IMR-90 (cell line): ENCODE data around the gene MLLT3. TPM values are rescaled to one million over a fixed set of nuclear protein-coding genes. Genes with fewer than 3 reads are reported as not detected.

ENCODE experiments used
- ATAC-seq: fragments of 200-7000 bp; cut with Tn5 transposase; 2 replicates; pipeline ENCODE4 v1.9.1; 2020; ENCODE audit warnings: low read depth, mild to moderate bottlenecking, moderate library complexity
- BruUV-seq: library from RNA; stranded (reverse); fragments of 400-500 nt; replicated peaks from 2 replicates; lab custom pipeline; 2021; lab: Mats Ljungman, UMichigan
- CTCF ChIA-PET: fragments of 300-600 bp; formaldehyde crosslinking; extraction: SDS; loops from one replicate; lab custom pipeline; 2021; ENCODE audit warnings: antibody characterized with exemption; lab: Yijun Ruan, JAX
- POLR2A ChIA-PET: fragments of 300-600 bp; sonication (Branson Sonifier 250); formaldehyde crosslinking; loops from one replicate; lab custom pipeline; 2022; ENCODE audit warnings: antibody characterized with exemption; ENCODE audit not compliant: unreplicated experiment; lab: Charles Lee
- DNase-seq: peaks from one replicate; pipeline ENCODE4 v3.0.0; 2013
- H2AFZ ChIP-seq: replicated peaks from 2 replicates; pipeline ENCODE3; 2013; ENCODE audit warnings: low read length, mild to moderate bottlenecking; ENCODE audit not compliant: poor library complexity
- H2AK5ac ChIP-seq: 2 replicates; pipeline ENCODE4 v1.6.1; 2013; ENCODE audit warnings: low read depth, low read length, inconsistent platforms
- H2AK9ac ChIP-seq: replicated peaks from 2 replicates; pipeline ENCODE3; 2013; ENCODE audit warnings: mild to moderate bottlenecking, low read depth, low read length, moderate library complexity; ENCODE audit not compliant: poor library complexity
- H2BK120ac ChIP-seq: 2 replicates; pipeline ENCODE4 v1.6.1; 2013; ENCODE audit warnings: low read depth, low read length, inconsistent platforms
- H2BK15ac ChIP-seq: 3 replicates; pipeline ENCODE4 v1.6.1; 2013; ENCODE audit warnings: low read depth, low read length, inconsistent platforms
- H2BK20ac ChIP-seq: 2 replicates; pipeline ENCODE4 v1.6.1; 2013; ENCODE audit warnings: low read depth, mild to moderate bottlenecking, inconsistent platforms, low read length, moderate library complexity
- H2BK5ac ChIP-seq: 2 replicates; pipeline ENCODE4 v1.6.1; 2013; ENCODE audit warnings: mild to moderate bottlenecking, low read depth, low read length, inconsistent platforms; ENCODE audit not compliant: poor library complexity, severe bottlenecking
- H3K14ac ChIP-seq: replicated peaks from 2 replicates; pipeline ENCODE4 v1.6.1; 2013; ENCODE audit warnings: low read depth, low read length, inconsistent platforms
- H3K18ac ChIP-seq: 2 replicates; pipeline ENCODE4 v1.6.1; 2013; ENCODE audit warnings: low read depth, low read length, control low read depth
- H3K23ac ChIP-seq: 2 replicates; pipeline ENCODE4 v1.6.1; 2013; ENCODE audit warnings: low read depth, low read length, inconsistent platforms
- H3K27ac ChIP-seq: 2 replicates; pipeline ENCODE4 v1.5.1; 2013; ENCODE audit warnings: mild to moderate bottlenecking, control low read depth, low read length; ENCODE audit not compliant: insufficient read depth
- H3K27me3 ChIP-seq: 2 replicates; pipeline ENCODE4 v1.6.1; 2013; ENCODE audit warnings: low read length; ENCODE audit not compliant: control insufficient read depth, insufficient read depth
- H3K36me3 ChIP-seq: 2 replicates; pipeline ENCODE4 v1.6.1; 2013; ENCODE audit warnings: low read length, mixed read lengths; ENCODE audit not compliant: control insufficient read depth, insufficient read depth
- H3K4ac ChIP-seq: 2 replicates; pipeline ENCODE4 v1.6.1; 2013; ENCODE audit warnings: low read depth, low read length, inconsistent platforms
- H3K4me1 ChIP-seq: 2 replicates; pipeline ENCODE4 v1.6.1; 2013; ENCODE audit warnings: low read length, mixed read lengths; ENCODE audit not compliant: control insufficient read depth, insufficient read depth
- H3K4me2 ChIP-seq: 2 replicates; pipeline ENCODE4 v1.6.1; 2013; ENCODE audit warnings: low read depth, mild to moderate bottlenecking, control low read depth, low read length, moderate library complexity
- H3K4me3 ChIP-seq: 2 replicates; pipeline ENCODE4 v1.5.1; 2013; ENCODE audit warnings: low read depth, mild to moderate bottlenecking, control low read depth, low read length, moderate library complexity; ENCODE audit not compliant: insufficient read depth
- H3K56ac ChIP-seq: 2 replicates; pipeline ENCODE4 v1.6.1; 2013; ENCODE audit warnings: low read length, inconsistent platforms; ENCODE audit not compliant: insufficient read depth; ENCODE audit errors: extremely low read depth
- H3K79me1 ChIP-seq, 2 experiments: 2 replicates each; pipeline ENCODE4 v1.6.1; 2013; ENCODE audit warnings: low read length in 2 of 2, inconsistent platforms in 1 of 2, low read depth in 1 of 2
- H3K9ac ChIP-seq: 2 replicates; pipeline ENCODE4 v1.6.1; 2013; ENCODE audit warnings: low read depth, low read length, control low read depth
- H3K9me1 ChIP-seq: 2 replicates; pipeline ENCODE4 v1.6.1; 2013; ENCODE audit warnings: low read length, inconsistent platforms; ENCODE audit not compliant: insufficient read depth
- H3K9me3 ChIP-seq: 2 replicates; pipeline ENCODE4 v1.6.1; 2013; ENCODE audit warnings: low read length; ENCODE audit not compliant: control insufficient read depth, insufficient read depth
- H4K20me1 ChIP-seq: 2 replicates; pipeline ENCODE4 v1.6.1; 2013; ENCODE audit warnings: low read length, inconsistent platforms; ENCODE audit not compliant: insufficient read depth
- H4K5ac ChIP-seq: 2 replicates; pipeline ENCODE4 v1.6.1; 2013; ENCODE audit warnings: mild to moderate bottlenecking, low read depth, low read length, control low read depth
- H4K8ac ChIP-seq, 2 experiments: 2 replicates each; pipeline ENCODE4 v1.6.1; 2013; ENCODE audit warnings: low read depth in 2 of 2, low read length in 2 of 2, control low read depth in 1 of 2, inconsistent platforms in 1 of 2
- H4K91ac ChIP-seq: 2 replicates; pipeline ENCODE4 v1.6.1; 2013; ENCODE audit warnings: low read depth, low read length, inconsistent platforms; ENCODE audit not compliant: insufficient read depth
- MAFK ChIP-seq: IDR thresholded peaks from 2 replicates; pipeline ENCODE4 v1.6.1; 2012; ENCODE audit warnings: low read depth, low read length, improper control_type of control experiment
- USF2 ChIP-seq: fragments of 150-350 bp; IDR thresholded peaks from 2 replicates; pipeline ENCODE4 v1.6.1; 2017; ENCODE audit warnings: mild to moderate bottlenecking, antibody characterized with exemption, low read length, low read depth
- WGBS, 2 experiments: methylation state at CpG; one replicate each; pipeline versions ENCODE4 v1.1.5 to v1.1.7; 2013; ENCODE audit warnings: missing lambda C conversion rate in 2 of 2; ENCODE audit not compliant: insufficient read length in 1 of 2; ENCODE audit errors: extremely low coverage in 2 of 2; 5-methylcytosine and 5-hydroxymethylcytosine counted together
- dilution Hi-C: fragments of 300-500 bp; cut with HindIII; formaldehyde crosslinking; loops from one replicate; pipeline ENCODE4 v1.14.3; 2018; ENCODE audit warnings: low sequenced_read_pairs; ENCODE audit not compliant: unreplicated experiment
- in situ Hi-C: fragments of 300-500 bp; cut with MboI; formaldehyde crosslinking; loops from 3 replicates; pipeline ENCODE4 v1.14.3; 2019; ENCODE audit warnings: low sequenced_read_pairs, inconsistent platforms, mixed read lengths
- intact Hi-C: fragments of 100-400 bp; cut with micrococcal nuclease; formaldehyde crosslinking; loops from 2 replicates; pipeline ENCODE4 v1.10.0; 2022
- polyA plus RNA-seq, 3 experiments: library from polyadenylated mRNA; depleted of rRNA; stranded (reverse); fragments of >200 nt; gene quantifications; 2 replicates each; pipeline ENCODE4 v1.2.3, GENCODE V29; 2012; ENCODE audit warnings: low replicate concordance in 1 of 3
- total RNA-seq: library from RNA; depleted of rRNA; stranded (reverse); fragments of >200 nt; gene quantifications from 2 replicates; pipeline ENCODE4 v1.2.3, GENCODE V29; 2012

MLLT3 gene
- total and polyA plus RNA-seq, 2 of the 4 experiments (the other 2 are of a cell fraction), result 10.4 to 21.1 TPM

GRCh38 chr9:20557285-20557684, 65.0 kb downstream of the MLLT3 start:
- no peak overlapping the region for H3K4me3 ChIP-seq
- no TSS peak for BruUV-seq
- H3K9ac ChIP-seq, result no peak overlapping the region
- peaks cover 36 to 50% of the 10 kb centered on the region in 2 experiments for H3K79me1 ChIP-seq
- no peak overlapping the region for H2BK20ac ChIP-seq
- no peaks in the 10 kb centered on the region for H3K9me3 ChIP-seq
- in situ Hi-C loops, result no loop called here
- H2AK9ac ChIP-seq, result no peak overlapping the region
- no peaks in the 10 kb centered on the region for H3K36me3 ChIP-seq
- no peak overlapping the region for H4K5ac ChIP-seq
- no peak overlapping the region for H2BK120ac ChIP-seq
- no peak overlapping the region; the same call in 1 of the 2 replicates for H3K14ac ChIP-seq
- H2AFZ ChIP-seq, result no peak overlapping the region
- no peaks in the 10 kb centered on the region for H4K20me1 ChIP-seq
- no peak overlapping the region for H3K56ac ChIP-seq
- H3K4ac ChIP-seq, result no peak overlapping the region
- no peak overlapping the region; the same call in 1 of the 2 replicates for H4K91ac ChIP-seq
- 100% methylated on average over 1 of the region's 1 CpG; no CpG with 5 or more reads in 1 of the 2 experiments for WGBS, 2 experiments
- no peak overlapping the region for H2BK5ac ChIP-seq
- TF ChIP-seq USF2 (no peak), MAFK (peak; percentile 83)
- CTCF ChIA-PET, result interaction anchor here (0.6 kb wide), 1 partner anchor 66 kb away, joined by 3 read pairs; no protein-coding TSS in a partner anchor
- no peak overlapping the region for H2BK15ac ChIP-seq
- no peak overlapping the region for H3K4me2 ChIP-seq
- H4K8ac ChIP-seq, result no peak overlapping the region
- no peak for ATAC-seq
- H3K18ac ChIP-seq, result no peak overlapping the region
- H3K27me3 ChIP-seq, result no peaks in the 10 kb centered on the region
- H3K4me1 ChIP-seq, result peaks cover 12% of the 10 kb centered on the region
- POLR2A ChIA-PET, result no interaction called here
- H3K9me1 ChIP-seq, result peaks cover 4% of the 10 kb centered on the region
- no peak overlapping the region for H3K23ac ChIP-seq
- dilution Hi-C loops, result no loop called here
- no peak overlapping the region for H2AK5ac ChIP-seq
- no peak for DNase-seq
- intact Hi-C loops, result loop anchor here (10.0 kb wide), 1 partner anchor 632 kb away; no protein-coding TSS in a partner anchor
- no peak overlapping the region for H3K27ac ChIP-seq
